Panc1 (cell line): ENCODE measurements around the gene SPINK1.

Experiments used
- TF ChIP-seq, protein P1 (sequence below): fragments of 450-650 bp; IDR thresholded peaks from 2 replicates; pipeline ENCODE4 v1.5.1; 2017; ENCODE audit warnings: mild to moderate bottlenecking
- TF ChIP-seq, protein P2 (sequence below), 2 experiments: IDR thresholded peaks; 2 replicates each; pipeline ENCODE4 v1.6.1; 2011 to 2012; ENCODE audit warnings: low read depth in 2 of 2, control low read depth in 1 of 2, low read length in 1 of 2, mild to moderate bottlenecking in 1 of 2, moderate library complexity in 1 of 2; ENCODE audit not compliant: insufficient read depth in 1 of 2

- TF ChIP-seq, protein P1, sequence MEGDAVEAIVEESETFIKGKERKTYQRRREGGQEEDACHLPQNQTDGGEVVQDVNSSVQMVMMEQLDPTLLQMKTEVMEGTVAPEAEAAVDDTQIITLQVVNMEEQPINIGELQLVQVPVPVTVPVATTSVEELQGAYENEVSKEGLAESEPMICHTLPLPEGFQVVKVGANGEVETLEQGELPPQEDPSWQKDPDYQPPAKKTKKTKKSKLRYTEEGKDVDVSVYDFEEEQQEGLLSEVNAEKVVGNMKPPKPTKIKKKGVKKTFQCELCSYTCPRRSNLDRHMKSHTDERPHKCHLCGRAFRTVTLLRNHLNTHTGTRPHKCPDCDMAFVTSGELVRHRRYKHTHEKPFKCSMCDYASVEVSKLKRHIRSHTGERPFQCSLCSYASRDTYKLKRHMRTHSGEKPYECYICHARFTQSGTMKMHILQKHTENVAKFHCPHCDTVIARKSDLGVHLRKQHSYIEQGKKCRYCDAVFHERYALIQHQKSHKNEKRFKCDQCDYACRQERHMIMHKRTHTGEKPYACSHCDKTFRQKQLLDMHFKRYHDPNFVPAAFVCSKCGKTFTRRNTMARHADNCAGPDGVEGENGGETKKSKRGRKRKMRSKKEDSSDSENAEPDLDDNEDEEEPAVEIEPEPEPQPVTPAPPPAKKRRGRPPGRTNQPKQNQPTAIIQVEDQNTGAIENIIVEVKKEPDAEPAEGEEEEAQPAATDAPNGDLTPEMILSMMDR, result no peak
- TF ChIP-seq, protein P2, sequence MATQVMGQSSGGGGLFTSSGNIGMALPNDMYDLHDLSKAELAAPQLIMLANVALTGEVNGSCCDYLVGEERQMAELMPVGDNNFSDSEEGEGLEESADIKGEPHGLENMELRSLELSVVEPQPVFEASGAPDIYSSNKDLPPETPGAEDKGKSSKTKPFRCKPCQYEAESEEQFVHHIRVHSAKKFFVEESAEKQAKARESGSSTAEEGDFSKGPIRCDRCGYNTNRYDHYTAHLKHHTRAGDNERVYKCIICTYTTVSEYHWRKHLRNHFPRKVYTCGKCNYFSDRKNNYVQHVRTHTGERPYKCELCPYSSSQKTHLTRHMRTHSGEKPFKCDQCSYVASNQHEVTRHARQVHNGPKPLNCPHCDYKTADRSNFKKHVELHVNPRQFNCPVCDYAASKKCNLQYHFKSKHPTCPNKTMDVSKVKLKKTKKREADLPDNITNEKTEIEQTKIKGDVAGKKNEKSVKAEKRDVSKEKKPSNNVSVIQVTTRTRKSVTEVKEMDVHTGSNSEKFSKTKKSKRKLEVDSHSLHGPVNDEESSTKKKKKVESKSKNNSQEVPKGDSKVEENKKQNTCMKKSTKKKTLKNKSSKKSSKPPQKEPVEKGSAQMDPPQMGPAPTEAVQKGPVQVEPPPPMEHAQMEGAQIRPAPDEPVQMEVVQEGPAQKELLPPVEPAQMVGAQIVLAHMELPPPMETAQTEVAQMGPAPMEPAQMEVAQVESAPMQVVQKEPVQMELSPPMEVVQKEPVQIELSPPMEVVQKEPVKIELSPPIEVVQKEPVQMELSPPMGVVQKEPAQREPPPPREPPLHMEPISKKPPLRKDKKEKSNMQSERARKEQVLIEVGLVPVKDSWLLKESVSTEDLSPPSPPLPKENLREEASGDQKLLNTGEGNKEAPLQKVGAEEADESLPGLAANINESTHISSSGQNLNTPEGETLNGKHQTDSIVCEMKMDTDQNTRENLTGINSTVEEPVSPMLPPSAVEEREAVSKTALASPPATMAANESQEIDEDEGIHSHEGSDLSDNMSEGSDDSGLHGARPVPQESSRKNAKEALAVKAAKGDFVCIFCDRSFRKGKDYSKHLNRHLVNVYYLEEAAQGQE (IDR thresholded peaks at IDR 0.05; ENCODE audit: insufficient read depth in 1 of 2, low read depth in 2 of 2, low read length in 1 of 2), result no peak
Measured at GRCh38 chr5:147832541-147832940, 1.1 kb upstream of the SPINK1 start.
